Testis (tissue), 2 donors: Measurements from ENCODE around the gene PRKAG2.

ENCODE experiments used
- POLR2A ChIP-seq: fragments of 450-650 bp; IDR thresholded peaks from one replicate; pipeline ENCODE4 v1.6.1; 2017; ENCODE audit warnings: antibody characterized with exemption, mild to moderate bottlenecking, moderate library complexity
- TF ChIP-seq, protein P1 (sequence below), 3 experiments: fragments of 450-650 bp in 2 of 3; fragments of 200-600 bp in 1 of 3; sonication (generic) in 1 of 3; IDR thresholded peaks; one replicate each; pipeline ENCODE4 v1.5.1; 2016 to 2019; ENCODE audit warnings: antibody characterized with exemption in 3 of 3, mild to moderate bottlenecking in 2 of 3, moderate library complexity in 1 of 3

DNA sequence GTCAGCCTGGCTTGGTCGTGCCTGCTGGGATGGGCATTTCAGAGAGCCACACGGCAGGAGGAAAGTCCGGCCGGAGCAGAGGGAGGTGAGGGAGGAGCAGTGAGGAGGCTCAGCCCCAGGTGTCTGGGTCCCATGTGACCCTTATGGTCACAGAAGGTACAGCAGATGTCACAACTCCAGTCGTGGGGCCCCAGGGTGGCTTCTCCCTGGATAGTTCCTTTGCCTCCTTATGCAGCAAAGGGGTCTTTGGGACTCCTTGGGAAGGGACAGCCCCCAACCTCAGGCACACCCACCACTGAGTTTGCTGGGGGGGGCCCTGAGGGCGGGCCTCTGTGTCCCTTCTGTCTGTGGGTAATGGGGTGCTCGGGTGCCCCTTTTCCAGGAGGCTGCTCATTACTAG is 19.6 kb upstream of the PRKAG2 start:
- TF ChIP-seq, protein P1, sequence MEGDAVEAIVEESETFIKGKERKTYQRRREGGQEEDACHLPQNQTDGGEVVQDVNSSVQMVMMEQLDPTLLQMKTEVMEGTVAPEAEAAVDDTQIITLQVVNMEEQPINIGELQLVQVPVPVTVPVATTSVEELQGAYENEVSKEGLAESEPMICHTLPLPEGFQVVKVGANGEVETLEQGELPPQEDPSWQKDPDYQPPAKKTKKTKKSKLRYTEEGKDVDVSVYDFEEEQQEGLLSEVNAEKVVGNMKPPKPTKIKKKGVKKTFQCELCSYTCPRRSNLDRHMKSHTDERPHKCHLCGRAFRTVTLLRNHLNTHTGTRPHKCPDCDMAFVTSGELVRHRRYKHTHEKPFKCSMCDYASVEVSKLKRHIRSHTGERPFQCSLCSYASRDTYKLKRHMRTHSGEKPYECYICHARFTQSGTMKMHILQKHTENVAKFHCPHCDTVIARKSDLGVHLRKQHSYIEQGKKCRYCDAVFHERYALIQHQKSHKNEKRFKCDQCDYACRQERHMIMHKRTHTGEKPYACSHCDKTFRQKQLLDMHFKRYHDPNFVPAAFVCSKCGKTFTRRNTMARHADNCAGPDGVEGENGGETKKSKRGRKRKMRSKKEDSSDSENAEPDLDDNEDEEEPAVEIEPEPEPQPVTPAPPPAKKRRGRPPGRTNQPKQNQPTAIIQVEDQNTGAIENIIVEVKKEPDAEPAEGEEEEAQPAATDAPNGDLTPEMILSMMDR (IDR thresholded peaks at IDR 0.05) = no peak
- no peak for TF ChIP-seq POLR2A
